RCC 7860 (cell line): ENCODE data around the gene ARRDC5.
A peak's percentile ranks its signal among the peaks of the same experiment; 100 is the strongest.
"Not testable (repeated sequence)": the region's sequence is repeated elsewhere in the genome, so short reads cannot be mapped to it uniquely, and the experiment has no call there.

Source experiments
- DNase-seq: peaks from one replicate; pipeline ENCODE4 v3.0.0-alpha.2; 2015; ENCODE audit warnings: low spot score
- FAIRE-seq: peaks from 2 replicates; lab custom pipeline; 2012; peaks lifted over from hg19 to GRCh38; lab: Jason Lieb, UNC

The ARRDC5 gene

DNA sequence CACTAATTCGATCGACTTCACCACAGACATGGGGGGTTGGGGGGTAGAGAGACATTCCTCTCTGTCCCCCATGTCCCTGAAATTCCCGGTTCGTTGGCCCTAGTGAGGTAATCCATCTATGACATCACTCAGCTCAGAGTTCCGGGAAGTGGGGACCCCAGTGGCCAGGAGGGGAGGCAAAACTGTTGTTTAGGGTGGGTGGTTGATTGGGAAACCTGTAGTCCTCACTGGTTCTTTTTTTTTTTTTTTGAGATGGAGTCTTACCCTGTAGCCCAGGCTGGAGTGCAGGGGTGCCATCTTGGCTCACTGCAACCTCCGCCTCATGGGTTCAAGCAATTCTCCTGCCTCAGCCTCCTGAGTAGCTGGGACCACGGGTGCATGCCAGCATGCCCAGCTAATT, at the start of gene ARRDC5:
Gene ARRDC5, minus strand, starts transcription at position 101 of the 400 bp plus-strand sequence. Its CDS starts 71 bp downstream, at position 30.
- no peak for FAIRE-seq

DNA sequence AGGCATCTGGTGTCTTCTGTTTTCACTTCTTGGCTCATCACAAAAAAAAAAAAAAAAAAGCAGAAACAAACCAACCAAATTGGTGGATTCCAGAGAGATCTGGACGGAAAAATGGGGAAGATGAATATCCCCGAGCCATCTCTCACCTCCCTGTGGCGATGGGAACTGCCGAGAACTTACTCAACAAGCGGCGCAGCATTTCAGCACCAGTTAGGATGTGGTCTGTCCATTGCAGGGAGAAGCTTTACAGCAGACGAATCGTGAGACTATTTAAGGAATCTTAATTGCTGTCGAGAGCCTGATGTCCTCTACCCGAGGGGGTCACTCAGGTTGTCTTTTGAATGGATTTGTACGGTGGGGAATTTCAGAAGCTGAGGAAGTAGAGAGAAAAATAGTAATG, 49.0 kb upstream of the ARRDC5 start:
- FAIRE-seq = no peak
- no peak for DNase-seq

More for the DNA sequence above, at the start of gene ARRDC5:
- no peak for DNase-seq

DNA sequence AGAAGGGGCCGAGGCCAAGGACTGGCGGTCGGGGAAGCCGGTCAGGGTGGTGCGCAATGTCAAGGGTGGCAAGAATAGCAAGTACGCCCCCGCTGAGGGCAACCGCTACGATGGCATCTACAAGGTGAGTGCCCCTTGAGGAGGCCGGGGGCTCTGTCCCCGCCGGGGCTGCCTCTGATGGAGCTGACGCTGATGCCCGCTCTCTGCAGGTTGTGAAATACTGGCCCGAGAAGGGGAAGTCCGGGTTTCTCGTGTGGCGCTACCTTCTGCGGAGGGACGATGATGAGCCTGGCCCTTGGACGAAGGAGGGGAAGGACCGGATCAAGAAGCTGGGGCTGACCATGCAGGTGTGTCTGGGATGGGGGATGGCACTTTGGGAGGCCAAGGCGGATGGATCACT, 48.0 kb upstream of the ARRDC5 start:
- FAIRE-seq = not testable (repeated sequence)

DNA sequence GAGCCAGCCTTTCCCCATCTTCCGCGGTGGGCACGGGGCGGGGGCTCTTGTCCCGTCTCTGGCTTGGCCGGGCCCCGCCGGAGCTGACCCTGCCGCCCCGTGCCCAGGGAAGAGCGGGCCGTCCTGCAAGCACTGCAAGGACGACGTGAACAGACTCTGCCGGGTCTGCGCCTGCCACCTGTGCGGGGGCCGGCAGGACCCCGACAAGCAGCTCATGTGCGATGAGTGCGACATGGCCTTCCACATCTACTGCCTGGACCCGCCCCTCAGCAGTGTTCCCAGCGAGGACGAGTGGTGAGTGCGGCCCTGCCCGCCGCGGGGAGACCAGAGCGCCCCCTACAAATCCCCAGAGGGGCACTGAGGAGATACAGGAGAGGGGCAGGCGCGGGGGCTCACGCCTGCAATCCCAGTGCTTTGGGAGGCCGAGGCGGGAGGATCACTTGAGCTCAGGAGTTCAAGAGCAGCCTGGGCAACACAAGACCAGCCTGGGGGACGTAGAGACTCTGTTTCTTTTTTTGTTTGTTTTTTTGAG, 39.0 kb upstream of the ARRDC5 start:
- FAIRE-seq, DNase-seq: not testable (repeated sequence)

More for the DNA sequence above, 48.0 kb upstream of the ARRDC5 start:
- not testable (repeated sequence) for DNase-seq

DNA sequence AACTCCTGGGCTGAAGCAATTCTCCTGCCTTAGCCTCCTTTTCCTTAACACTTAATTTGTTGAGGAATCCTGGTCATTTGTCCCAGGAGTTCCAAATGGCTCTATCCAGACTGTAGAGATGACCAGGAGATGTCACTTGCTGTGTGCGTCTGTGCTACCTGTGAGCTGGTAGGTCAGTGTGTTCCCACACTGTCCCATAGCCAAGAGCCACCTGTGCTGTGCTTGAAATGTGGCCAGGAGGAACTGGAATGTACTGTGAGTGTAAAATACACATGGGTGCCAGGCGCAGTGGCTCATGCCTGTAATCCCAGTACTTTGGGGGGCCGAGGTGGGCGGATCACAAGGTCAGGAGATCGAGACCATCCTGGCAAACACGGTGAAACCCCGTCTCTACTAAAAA, 36.8 kb upstream of the ARRDC5 start:
- FAIRE-seq (no peak), DNase-seq (no peak)

DNA sequence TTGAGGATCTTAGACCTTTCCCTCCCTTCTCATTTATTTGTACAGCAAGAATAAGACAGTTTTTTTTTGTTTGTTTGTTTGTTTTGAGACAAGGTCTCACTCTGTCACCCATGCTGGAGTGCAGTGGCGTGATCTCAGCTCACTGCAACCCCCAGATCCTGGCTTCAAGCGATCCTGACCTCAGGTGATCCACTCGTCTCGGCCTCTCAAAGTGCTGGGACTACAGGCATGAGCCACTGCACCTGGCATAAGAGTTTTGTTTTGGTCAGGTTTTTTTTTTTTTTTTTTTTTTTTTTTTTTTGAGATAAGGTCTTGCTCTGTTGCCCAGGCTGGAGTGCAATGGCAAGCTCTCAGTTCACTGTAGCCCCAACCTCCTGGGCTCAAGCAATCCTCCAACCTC, 35.8 kb upstream of the ARRDC5 start:
- DNase-seq, FAIRE-seq: not testable (repeated sequence)

DNA sequence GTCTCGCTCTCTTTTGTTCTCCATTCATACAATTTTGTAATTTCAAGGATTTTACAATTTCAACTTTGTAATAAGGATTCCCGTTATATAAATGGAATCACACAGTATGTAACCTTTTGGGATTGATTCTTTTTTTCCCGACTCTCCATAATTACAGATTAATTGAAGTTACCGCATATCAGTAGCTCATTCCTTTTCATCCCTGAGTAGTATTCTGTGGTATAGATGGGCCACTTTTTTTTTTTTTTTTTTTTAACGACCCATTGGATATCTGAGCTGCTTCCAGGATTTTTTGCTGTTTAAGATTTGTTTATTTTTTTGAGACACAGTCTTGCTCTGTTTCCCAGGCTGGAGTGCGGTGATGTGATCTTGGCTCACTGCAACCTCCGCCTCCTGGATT, 34.4 kb upstream of the ARRDC5 start:
- FAIRE-seq (no peak), DNase-seq (no peak)

DNA sequence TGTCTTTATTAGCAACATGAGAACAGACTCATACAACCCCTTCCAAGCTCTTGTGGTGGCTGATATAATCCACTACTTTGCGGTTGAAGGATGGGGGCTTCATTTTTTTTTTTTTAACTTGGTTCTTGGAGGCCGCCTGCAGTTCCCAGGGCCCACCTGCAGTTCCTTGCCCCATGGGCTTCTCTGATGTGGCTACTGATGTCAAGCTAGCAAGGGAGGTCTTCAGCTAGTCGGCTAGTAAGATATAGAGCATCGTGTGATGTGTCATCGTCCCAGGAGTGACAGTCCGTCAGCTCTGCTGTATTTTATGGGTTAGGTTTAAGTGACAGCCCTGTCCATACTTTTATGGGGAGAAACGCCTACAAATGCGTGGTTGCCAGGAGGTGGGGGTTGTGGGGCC, 32.7 kb upstream of the ARRDC5 start:
- DNase-seq (no peak), FAIRE-seq (no peak)

DNA sequence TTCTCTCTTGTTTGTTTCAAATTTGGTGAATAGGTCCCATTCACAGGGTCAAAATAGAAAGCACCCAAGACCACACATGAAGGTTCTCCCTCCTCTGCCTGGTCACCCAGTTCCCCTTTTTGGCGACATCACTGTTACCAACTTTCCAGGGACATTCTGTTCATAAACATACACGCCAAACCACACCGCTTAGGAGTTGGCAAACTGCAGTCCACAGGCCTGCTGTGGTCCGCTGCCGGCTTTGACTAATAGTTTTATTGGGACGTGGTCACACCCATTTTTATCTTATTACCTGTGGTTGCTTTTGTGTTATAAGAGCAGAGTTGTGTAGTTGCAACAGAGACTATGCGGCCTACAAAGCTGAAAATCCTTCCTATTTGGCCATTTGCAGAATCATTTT, 30.8 kb upstream of the ARRDC5 start:
- DNase-seq = no peak
- no peak for FAIRE-seq

DNA sequence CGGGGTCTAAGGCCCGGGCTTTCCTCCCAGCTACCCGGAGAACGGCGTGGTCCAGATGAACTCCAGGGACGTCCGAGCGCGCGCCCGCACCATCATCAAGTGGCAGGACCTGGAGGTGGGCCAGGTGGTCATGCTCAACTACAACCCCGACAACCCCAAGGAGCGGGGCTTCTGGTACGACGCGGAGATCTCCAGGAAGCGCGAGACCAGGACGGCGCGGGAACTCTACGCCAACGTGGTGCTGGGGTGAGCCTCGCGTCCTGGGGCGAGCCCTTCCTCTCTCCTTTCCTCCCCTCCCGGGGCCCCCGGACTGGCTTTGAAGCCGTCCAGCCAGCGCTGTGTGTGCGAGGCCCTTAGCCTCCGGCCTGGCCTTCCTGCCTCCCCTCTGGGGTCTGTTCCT, 30.0 kb upstream of the ARRDC5 start:
- FAIRE-seq (no peak), DNase-seq (no peak)

DNA sequence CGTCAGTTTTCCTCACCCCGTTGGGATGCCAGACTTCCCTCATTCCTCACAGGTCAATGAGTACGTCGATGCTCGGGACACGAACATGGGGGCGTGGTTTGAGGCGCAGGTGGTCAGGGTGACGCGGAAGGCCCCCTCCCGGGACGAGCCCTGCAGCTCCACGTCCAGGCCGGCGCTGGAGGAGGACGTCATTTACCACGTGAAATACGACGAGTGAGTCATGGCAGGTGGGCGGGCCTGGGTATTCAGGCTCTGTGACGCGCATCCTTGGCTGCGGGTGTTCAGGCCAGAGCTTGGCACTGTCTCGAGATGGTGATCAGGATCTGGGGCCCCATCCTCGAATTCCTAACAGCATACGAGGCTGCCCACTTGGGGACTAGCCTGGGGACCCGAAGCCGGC, 28.0 kb upstream of the ARRDC5 start:
- DNase-seq (no peak), FAIRE-seq (no peak)

DNA sequence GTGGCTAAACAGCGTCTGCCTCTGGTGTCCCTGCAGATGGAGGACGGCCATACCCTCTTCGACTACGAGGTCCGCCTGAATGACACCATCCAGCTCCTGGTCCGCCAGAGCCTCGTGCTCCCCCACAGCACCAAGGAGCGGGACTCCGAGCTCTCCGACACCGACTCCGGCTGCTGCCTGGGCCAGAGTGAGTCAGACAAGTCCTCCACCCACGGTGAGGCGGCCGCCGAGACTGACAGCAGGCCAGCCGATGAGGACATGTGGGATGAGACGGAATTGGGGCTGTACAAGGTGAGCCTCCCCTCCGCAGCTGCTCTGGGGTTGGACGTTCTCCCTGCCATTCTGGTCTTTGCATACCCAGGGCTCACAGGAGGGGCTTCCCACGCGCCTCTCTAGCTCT, 26.5 kb upstream of the ARRDC5 start:
- FAIRE-seq (no peak), DNase-seq (no peak)

DNA sequence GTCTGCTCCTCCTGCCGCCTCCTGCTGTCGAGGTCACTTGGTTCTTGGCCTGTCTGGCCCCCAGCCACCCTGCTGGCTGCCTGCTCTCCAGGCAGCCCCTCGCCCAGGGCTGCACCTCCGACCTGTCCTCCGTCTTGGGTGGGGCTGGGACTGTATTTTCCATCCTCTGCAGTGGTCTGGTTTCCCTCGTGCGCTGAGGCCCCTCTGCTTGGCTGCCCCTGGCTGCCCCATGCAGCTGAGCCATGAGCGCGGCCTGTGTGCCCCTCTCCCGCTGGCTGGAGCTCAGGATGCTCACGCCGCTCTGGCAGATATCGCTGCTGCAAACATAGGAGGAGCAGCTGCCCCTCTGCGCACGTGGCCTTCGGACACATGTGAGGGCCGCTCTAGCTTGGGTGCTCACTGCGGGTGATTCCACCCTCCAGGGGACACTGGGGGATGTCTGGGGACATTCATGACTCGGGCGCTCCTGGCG, 20.6 kb upstream of the ARRDC5 start:
- FAIRE-seq (no peak), DNase-seq (no peak)

DNA sequence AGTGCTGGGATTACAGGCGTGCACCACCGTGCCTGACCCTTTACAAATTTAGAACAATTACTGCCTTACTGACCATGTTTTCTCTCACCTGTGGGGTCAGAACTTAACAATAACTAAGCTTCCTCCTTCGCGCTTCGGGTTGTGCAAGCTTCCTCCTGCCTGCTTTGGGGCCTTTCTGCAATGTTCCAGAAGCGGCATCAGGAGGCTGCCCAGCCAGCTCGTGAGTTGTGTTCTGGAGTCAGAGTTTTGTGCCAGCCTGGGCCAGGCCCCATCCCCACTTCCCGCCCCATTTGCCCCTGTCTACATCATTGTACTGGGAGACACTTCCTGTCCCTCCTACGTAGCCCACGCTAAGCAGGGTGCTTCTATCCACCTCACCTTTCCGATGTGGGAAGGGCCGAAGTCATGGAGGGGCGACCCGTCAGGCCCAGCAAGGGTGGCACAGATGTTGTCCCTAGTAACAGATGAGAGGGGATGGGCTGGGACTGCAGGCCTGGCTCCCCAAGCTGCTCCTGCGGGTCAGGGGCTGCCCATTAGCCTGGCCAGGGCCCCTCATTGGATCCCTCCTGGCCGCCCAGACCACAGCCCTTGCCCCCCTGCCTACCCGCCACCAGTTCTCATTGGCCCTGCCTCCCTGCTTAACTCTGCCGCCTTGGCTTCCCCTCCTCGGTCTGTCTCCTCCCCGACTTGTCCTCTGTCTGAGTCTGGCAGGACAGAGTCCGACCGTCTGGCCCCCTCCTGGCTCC, 20.0 kb upstream of the ARRDC5 start:
- FAIRE-seq (no peak), DNase-seq (no peak)

DNA sequence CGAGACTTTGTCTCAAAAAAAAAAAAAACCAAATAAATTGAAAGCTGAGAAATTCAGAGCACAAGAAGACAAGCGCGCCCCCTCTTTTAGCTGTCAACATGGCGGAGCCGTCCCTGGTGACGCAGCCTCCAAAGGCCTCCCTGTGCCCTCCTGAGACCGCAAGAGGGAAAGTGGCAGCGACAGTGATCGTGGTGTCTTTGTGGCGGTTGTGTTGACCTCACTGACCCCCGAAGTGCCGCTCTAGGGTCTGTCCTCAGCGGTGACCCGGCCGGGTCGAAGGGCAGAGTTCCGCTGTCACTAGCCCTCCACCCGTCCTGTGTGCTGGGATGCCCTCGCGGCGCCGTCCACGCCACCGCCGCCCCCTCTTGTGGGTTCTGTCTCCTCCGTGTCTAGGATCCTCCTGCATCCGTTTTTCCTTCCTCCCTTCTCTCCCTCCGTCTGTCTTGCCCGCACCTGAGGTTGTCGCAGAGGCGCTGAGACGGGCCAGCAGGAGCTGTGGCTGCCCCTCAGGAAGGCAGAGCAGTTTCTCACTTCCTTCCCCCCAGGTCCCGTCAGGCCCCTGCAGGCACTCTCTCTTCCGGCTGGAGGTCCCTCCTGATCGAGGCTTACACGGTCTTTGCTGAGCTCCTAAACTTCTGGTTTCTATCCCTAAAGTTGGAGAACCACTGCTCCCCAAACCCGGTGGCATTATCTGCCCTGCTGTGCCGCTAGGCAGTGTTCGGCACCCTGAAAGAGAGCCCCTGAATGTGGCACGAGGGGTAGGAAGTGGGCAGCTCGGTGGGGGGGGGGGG, 13.8 kb upstream of the ARRDC5 start:
- FAIRE-seq (no peak), DNase-seq (no peak)

DNA sequence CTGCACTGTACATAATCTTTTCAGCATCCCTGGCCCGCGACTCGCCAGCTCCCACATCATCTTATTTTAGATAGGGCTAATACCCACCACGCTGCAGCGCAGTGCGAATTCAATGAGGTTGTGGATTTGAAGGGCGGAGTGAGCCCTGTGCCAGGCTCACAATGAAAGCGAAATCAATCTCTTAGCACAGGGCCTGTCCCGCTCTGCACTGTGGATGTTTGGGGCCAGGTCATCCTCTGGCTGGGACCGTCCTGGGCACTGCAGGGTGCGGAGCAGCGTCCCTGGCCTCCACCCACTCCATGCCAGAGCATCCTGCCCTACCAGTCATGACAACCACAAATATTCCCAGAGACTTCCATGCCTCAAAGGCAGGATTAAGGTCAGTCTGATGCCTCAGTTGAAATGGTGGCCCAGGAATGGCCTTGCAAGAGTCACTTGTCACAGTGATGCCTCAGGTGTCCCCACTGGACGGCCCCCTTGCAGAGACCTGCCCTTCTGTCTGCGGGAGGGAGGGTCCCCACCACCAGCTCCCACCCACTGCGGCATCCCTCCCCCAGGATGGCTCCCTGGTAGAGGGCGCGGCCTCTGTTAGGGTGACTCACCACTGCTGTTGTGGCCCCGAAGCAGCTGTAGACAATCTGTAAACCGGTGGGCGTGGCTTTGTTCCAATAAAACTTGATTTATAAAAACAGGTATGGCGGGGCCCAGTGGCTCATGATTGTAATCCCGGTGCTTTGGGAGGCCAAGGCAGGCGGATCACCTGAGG, 12.2 kb upstream of the ARRDC5 start:
- DNase-seq (peak; percentile 70), FAIRE-seq (peak; percentile 66)

DNA sequence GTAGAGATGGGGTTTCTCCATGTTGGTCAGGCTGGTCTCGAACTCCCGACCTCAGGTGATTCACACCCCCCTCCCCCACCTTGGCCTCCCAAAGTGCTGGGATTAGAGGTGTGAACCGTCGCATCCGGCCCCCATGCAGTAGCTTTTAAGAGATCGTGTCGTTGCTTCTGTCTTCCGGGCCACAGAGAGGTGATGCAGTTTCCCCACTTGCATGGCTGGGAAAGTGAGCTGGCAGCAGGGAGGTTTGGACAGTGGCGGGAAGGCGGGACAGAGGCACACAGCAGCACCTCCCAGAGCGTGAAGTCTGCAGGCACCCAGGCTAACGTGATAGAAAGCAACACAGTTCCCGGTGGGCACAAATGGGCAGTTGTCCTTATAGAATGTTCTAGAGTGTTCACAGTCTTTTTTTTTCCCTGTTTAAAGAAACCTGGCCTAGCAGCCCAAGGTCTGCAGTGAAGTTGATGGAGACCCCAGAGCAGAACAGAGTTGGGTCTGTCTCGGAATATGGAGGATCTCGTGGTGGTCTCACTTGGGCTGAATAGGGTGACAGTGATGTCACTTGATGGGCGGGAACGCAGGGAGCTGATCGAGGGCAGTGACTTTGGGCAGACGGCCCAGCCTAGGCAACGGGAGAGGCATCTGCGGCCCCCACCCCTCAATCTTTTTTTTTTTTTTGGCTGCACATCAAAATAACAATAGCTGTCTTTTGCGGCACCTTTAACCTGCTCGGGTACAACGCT, 11.5 kb upstream of the ARRDC5 start:
- no peak for FAIRE-seq
- DNase-seq = no peak

DNA sequence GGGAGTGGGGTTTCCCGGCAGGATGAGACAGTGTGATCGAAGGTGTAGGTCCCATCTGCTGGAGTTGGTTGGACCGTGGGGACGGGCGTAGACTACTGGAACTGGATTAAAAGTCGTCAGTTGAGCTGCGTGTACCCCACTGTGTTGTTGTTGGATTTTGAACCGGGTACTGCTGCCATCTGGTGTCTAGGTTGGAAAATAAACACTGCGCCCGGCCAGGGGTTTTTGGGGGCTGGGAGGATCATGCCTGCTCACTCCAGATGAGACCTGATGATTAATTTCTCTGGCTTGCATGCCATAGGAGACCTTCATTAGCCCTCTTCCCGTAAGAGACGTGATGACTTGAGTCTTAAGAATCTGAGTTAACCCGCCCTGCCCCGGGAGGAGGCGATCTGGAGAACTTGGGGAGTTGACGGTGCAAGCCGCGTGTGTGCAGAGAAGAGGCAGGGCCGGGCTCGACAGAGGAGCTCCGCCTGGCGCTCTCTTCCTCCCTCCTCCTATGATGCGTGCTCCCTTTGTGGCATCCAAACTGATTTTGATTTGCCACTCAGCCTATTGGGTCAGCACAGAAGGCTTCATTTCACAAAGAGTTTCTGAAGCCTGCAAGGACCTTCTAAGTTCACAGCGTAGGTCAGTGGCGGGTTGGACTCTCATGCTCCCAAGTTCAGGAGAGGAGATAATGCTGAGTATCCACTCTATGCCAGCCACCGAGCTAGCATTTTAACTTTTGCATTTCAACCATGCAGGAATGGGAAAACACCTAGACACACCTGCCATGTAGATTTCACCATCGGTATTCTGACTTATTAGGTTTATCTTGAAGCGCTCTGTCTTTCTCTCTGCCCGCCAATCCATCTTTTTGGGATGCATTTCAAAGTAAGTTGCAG, 9.3 kb upstream of the ARRDC5 start:
- peak; percentile 99 for DNase-seq
- peak; percentile 98 for FAIRE-seq

DNA sequence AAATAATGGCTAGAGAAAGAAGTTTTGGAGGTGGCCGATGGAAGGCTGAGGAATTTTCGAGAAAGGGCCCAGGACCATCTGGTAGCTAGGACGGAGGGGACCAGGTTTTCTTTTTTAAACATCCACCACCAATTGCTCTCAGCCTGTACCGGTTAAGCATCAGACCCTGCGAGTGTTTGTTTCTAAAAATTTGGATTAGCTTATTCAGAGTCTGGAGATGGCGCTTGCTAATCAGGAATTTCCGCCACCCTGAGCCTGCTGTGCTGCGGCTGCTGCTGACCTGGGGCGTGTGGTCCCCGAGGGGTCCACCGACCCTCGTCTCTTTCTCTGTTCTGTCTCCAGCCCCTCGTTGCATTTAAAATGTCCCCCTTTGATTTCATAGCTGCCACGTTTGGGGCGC, 8.6 kb upstream of the ARRDC5 start:
- FAIRE-seq = no peak
- DNase-seq = peak; percentile 3
